Cerebellar nuclear complex (tissue), 1 donor: ENCODE results near the gene JDP2.

Experiments
- DNase-seq, 2 experiments: peaks; one replicate each; lab custom pipeline; 2025; lab: John Stamatoyannopoulos, UW

JDP2 gene

DNA sequence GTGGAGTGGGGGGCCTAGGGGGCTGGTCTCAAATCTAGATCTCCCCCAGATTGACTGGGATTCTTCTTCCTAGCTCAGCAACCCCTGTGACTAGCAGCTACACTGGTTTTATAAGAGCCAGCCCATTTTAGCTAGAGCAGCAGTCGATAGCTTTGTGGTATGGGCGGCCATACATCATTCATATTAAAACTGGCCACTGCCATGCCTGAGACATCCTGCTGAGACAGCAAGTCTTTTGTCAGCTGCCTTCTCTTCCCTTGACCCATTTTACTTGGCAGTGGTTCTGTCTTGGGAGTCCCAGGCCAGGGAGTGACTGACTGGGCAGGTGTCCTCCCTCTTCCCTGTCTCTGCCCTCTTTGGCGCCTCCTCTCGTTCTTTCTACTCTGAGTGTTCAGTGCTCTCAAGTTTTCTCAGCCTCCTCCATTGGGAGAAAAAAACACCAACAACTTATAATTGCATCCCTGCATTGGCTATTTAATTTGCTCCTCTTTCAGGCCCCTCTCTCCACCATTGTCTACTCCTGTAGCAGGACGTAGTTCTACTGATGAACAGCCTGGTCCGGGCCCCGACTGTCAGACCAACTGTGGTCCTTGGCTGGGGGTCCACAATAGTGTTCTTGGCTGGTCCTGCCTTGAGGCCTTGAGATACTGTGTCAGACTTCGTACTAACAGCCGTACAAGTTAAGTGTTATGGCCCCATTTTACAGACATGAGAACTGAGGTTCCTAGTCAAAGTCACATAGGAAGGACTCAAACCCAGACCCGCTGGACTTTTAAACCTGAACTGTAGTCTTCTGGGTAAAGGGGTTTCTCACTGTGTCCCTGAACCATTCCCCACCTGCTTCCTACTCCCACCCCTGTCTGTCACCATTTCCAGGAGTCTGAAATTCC, 18.3 kb upstream of the JDP2 start:
- no peak for DNase-seq

DNA sequence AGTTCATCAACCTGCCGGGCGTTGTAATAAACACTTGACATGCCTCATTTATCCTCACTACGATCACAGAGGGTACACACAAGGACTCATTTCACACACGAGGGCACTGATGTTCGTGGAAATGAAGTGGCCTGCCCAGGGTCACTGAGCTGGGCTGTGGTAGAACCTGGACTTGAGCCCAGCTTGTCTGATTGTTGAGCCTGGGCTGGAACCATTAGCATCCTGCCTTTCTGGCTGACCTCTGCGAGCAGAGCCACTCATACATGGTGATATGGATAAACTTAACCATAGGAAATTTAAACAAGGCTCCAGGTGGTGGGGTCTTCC, 16.6 kb upstream of the JDP2 start:
- DNase-seq: no peak

DNA sequence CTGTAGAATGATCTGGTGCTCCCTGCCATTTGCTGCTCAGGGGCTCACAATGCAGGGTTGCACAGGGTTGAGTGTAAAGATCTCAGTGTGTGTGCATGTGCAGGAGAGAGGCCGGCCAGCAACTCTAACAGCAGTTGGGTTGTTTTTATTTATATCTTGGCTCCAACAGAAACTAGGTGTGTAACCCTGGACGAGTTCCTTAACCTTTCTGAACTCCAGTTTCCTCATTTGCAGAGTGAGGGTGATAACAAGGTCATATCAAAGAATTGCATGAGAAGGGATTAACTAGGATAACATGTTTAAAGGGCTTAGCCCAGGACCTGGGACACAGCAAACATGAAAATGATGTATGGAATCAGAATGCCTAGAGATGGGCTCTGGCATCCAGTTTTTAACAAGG, 14.8 kb upstream of the JDP2 start:
- DNase-seq: no peak

DNA sequence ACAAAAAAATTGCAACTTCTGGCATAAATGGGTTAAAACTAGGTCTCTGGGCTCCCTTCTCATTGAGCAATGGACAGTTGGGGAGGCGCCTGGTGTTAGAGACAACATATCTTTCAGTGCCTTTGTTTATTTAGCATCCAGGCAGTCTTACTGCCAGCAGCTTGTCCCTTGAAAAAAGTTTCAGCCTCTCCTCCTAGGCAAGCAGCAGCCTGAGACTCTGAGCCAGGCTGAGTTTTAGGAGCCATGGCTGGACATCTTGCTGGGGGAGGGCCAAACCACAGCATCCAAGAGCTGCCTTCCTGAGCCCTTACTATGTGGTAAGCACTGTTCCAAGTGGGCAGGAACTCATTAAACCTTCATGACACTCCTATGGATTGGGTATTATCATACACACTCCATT, 10.1 kb upstream of the JDP2 start:
- DNase-seq: no peak

DNA sequence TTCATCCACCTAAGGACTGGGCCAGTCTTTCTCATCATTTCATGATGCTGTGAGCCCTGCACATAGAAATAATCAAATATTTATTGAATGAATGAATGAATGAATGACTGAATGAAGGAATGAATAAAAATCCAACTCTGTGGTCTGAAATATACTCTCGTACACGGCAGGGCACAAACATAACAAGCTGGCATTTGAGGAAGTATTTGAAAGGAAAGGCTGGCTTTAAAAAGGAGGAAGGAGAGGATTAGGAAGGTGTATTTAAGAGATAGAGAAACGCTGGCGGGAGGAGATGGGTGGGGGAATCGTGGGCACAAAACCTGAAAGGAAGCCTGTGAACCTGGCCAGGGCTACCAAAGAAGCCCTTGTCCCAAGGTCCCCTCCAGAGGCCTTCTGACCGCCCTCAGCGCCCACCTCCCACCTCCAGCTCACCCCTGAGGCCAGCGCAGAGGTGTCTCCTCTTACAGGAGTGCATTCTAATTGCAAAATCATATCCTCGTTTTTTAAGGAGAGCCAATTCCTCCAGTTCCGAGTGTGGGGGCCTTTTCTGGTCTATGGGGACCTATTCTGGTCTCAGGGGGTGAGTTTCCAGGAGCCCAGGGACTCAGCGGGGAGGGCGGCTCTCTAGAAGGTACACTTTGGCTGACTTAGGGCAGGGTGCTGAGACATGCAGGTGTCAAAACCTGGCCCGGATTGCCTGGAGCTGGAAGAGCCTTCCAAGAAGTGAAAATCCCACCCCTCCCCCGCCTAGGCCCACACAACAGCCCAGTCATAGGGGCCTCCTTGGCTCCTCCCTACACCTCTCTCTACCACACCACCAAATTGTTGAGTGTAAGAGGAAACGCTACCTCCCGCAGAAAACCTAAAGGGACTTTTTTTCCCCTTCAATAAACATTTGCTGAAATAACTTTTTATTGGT, 8.7 kb upstream of the JDP2 start:
- no peak for DNase-seq

DNA sequence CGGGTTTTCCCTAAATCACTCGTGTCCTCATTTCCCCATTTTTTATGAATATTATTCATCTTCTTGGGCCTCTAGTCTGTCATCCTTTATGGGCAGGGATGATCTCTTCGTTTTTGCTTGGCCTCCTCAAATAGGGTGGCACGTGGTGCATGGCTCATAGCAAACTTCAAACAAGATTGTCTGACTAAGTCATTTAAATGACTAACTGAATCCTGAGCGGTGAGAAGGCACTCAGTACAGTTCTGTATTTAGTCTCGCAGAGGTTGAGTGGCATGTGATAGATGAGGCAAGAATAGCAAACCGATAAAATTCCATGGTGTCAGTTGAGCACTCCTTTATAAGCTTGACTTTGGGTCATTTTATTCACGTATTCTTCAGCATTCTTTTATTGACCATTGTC, 5.7 kb upstream of the JDP2 start:
- DNase-seq: no peak

DNA sequence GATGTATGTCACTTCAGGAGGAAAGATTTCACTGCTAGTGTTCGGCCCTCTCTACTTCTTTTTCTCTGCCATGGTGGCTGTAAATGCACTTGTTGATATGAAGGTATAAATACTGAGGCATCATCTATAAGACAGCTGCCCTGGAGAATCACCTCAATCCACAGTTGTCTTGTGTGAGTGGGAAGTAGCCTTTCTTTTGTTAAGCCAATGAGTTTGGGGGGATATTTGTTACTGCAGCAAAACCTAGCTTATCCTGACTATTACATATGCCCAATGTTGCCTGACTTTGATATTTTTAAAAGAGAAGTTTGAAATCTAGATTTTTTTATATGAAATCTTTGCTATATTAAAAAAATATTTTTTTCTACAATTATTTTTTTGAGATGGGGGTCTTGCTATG, 3.3 kb upstream of the JDP2 start:
- no peak for DNase-seq

DNA sequence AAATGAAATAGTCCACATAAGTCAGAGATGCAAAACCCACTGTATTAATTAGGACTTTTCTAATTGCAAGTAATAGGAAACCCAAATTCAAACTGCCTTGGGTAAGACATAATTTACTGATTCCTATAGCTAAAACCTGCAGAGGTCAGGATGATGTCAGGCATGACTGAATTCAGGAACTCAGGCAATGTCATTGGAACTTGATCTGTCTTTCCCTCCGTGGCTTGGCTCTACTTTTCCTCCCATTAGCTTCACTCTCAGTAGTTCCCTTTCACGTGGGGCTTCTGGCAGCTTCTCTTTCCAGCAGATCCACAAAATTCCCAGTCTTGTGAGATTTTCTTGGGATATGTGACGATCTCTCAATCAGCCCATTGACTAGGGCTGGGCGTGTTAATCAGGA, 2.4 kb upstream of the JDP2 start:
- DNase-seq: no peak

DNA sequence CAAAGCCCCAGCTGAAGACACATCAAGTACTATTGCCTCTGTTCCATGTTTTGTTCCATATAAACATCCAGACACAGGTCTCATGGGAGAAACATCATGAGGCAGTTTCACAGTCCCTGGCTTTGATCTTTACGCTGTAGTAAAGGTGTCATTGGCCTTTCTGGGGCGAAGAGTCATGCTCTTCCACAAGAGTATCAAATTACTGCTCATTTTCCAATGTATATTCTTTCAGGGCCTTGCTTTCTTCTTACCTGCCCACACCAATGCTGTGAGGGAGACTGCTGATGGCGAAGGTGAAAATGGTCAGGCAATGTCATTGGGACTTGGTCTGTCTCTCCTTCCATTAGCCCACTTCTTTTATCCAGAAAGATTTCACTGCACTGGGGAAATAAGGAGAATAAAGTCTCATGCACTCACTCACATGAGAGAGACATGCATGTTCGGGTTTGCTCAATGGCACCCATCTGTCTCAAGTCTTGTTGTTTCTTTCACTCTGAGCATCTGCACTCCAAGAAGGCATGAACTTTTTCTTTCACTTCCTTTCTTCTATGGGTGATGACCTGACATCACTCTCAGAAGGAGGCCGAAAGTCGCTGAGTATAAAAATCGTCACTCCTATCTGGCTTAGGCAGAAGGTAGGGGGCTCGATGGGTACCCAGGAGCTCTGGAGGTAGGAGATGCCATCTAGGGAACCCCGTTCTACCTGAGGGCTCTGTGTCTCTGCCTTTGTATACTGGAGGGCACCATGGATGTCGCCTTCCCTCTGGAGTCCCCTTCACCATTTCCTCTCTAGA, 1.3 kb upstream of the JDP2 start:
- no peak for DNase-seq

DNA sequence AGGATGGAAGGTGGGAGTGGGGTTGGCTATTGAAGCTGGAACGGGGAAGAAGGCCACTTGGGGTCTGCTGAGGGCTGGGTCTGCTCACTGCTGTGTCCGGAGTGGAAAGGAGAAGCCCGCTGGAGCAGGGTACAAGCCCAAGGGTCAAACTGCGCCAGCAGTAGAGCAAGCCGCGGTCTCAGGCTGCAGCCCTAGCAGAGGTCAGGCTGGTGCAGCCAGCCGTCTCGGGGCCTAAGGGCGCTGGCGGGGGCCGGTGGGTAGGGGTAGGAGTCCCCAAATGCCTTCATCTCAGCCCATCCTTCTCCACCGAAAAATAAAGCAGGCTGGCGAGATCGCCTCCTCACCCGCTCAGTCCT, 718 bp upstream of the JDP2 start:
- no peak for DNase-seq

DNA sequence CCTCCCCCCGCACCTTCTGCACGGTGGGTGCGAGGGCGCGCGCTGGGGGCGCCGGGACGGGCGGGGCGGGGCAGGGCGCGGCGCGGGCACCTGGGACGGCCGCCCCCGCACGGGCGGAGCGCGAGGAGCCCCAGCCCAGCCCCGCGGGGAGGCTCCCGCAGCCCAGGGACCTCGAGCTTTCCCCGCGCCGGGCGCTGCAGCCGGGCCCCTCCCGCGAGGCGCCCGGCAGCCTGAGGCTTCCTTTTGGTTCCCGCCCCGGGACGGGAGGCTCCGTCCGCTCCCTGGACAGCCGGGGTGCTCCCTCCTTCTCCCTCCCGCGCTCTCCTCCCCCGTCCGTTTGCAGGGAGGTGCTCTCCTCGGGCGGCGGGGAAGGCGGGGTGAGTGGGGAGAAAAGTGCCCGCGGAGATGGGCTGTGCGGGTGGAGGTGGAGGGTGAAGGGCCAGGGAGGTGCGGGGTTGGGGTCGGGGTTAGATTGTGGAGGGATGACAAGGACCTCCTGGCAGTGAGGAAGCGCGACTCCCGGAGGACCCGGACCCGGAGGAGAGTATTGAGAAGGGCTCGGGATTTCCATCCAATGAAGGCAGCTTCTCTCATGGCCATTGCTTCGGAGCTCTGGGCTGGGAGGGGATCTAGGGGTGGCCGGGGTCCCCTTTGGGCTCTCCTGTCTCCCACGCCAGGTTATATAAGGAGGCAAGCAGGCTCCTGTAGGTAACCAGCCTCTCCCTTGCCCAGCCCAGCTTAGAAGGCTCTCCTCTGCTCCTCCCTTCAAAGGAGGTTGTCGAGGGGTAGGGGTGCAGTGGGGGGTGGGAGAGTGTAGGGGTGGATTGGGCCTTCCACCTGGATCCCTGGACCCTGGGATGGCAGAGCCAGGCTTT, 645 bp downstream of the JDP2 start:
- no peak for DNase-seq

DNA sequence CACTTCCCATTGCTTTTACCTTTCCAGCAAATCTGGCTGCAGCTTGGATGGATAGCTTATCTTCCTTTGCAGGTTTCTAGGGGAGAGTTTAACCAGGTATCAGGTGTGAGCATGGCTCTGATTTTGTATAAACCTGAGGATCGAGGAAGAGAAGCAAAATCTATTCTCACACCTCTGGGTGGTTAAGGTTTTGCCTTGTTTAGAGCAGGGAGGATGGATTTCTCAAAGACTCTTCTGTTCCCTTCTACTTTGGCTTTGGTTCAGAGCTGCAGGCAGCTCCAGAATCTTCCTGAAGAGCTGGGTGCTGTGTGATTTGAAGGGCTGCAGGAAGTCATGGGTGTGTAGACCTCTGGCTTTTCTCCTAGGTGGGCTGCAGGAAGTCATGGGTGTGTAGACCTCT, 1.7 kb downstream of the JDP2 start:
- DNase-seq: no peak

DNA sequence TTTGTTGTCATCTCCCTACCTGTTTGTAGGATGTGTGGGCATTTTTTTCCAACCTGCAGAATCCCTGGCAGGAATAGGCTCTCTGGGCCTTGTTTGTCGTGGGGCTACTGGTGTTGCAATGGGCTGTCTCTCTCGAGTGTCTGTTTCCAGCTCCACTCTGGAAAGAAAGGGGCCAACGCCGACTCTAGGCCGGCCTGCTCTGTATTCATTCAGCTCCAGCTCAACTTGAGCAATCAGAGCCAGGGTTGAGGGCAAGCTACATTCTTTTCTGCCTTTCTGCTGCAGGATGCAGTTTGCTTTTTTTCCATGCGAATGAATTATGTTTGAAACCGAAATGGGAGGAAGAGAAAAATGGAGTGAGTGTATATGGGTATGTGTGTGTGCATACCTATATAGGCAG, 2.3 kb downstream of the JDP2 start:
- peak in 1 of 2 experiments; percentile 11 for DNase-seq

DNA sequence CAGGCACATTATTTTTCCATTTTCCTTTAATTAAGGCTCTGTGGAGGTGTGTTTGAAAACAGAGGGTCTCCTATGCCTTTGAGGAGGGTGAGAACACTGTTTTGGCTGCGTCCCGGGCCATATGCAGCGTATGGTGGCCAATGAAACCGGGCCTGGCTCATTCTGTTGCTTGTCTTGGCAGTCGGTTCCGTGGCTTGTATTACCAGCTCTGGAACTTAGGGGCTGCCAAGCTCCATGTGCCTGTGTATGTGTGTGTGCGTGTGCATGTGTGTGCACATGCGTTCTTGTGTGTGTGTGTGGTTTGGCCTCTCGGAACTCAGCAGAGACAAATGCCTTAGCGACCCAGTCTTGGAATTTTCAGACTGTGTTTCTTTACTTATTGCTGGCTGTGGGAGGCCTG, 2.7 kb downstream of the JDP2 start:
- no peak for DNase-seq

DNA sequence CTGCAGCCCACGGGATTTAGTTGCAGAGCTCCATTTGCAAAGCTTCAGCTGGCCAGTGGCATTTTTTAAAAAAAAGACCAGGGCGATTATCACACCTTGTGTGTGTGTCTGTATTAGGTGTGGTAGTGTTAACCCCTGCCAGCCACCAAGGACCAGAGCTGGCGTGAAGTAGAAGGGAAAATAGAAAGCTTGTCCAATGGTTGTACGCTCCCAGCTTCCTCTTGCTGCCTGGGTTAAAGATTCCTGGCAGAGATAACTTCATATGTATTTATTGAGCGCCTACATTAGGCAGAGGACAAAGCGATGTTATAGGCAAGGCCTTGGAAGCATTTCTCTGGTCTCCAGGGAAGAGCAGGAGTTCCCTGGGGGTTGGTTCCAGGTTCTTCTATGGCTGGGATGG, 3.2 kb downstream of the JDP2 start:
- DNase-seq: no peak

DNA sequence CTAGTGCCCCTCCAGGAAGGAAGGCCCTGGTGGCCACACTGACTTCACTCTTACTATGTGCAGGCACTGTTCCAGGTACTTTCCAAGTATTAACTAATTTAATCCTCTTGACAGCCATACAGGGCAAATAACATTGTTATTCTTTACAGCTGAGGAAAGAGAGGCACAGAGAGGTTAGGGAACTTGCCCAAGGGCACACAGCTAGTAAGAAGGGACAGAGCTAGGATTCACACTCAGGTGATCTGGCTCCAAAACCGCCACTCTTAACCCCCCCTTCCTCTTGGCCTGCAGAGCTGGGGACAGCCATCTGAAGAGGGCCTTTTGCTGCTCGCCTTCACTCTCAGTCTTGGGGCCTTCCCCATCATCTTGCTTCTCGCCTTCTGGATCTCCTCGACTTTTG, 4.0 kb downstream of the JDP2 start:
- DNase-seq: no peak

DNA sequence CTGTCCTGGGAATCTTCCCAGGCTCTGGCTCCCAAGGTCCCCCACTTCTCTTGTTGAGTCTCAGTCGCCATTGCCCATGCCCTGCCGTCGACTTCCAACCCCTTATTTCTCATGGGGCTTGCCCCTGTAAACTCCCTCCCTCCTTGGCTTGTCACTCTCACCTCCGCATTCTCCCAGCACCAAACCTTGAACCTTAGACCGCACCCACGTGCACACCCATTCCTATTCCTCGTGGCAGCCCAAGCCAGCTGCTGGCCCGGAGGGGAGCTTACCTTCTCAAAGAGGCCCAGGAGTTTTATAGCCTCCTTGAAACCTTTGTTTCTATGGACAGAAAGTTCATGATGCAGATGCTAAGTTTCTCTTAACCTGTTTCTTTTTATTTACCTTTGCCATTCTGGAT, 4.6 kb downstream of the JDP2 start:
- no peak for DNase-seq

DNA sequence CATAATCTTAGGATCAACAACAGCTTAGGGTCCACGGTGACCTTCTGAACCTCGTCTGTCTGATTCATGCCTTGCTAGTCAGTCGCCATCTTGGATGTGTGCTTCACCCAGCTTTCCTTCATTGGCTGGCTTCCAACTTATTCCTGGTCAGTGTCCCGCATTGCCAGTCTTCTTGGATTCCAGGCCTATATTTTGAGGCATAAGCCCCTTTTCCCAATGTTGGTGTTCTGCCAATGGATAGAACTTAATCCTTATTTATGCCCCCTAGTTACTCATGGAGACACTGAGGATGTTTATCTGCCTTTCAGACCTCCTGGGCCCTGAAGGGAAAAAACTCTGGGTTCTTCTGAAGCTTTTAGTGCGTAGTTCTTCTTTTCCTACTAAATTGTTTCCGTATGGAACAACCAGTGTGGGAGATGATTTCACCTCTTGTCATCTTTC, 5.8 kb downstream of the JDP2 start:
- DNase-seq: no peak

DNA sequence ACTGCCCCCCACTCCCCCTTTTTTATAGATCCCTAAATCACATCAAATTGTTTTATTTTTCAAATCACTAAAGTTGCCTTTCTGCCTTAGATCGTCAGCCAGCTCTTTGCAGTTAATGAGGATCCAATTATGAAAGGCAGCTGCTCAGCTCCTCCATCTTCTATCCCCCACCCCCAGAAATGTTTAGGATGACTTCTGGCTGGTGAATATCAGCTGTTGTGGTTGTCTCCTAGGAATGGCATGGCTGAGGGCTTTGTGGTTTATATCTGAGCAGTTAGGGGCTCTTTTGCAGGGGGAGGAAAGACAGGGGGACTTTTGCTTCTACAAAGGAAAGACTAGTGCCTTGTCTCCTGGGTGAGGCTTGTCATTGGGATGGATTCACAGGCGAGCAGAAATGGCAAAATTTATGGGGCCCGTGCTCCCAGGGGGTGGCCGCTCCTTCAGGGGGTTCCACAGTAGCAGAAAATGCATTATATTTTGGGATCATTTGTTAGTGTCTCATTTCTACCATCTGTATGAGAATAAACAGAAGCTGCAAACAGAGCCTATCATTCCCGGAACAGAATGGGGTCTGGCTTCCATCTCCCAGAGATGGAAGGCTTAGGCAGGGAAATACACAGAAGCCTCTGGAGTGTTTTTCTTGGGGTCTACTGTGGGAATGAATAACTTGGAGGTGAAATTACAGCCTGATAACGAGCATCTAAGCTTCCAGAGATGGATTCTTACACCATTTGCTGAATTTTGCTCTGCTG, 6.5 kb downstream of the JDP2 start:
- no peak for DNase-seq

DNA sequence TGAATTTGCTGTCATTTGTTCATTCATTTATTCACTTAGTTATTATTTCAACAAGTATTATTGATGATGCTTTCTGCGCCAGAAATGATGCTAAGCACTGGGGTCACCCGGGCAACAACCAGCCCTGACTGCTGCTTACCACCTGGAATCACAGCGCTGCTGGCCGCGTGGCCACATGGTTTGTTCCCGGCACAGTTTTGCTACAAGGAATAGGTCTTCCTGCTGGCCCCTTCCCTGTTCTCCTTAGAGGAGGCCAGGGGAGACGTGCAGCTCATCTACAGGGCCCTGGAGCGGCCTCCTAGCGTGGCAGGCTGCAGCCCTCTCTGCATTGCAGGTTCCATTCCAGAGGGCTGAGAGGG, 7.0 kb downstream of the JDP2 start:
- DNase-seq: no peak

DNA sequence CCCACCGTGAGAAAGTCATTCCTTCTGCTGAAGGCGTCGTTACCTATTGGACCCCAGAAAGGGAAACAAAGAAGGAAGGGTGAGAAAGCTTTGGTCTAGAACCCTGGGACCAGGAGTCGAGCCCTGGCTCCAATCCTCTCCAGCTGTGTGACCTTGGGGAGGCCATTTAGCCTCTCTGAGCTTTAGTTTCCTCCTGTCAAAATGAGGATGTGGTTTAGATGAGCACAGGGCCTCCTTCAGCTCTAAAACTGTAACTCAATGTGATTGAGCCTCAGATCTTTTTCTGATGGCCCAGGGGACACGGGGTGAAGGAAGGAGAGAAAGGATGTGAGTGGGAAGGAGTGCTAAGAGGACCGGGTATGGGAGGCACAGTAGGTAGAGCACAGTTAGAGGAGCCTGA, 7.7 kb downstream of the JDP2 start:
- no peak for DNase-seq
